ENCODE data around the gene PCDHGA1.
A peak's percentile ranks its signal among the peaks of the same experiment; 100 is the strongest.

PCDHGA1 gene

GRCh38 chr5:141490771-141491170 is 160.5 kb downstream of the PCDHGA1 start:
- DNase-seq (ENCODE audit: low read depth in 2 of 2) = no peak

DNA sequence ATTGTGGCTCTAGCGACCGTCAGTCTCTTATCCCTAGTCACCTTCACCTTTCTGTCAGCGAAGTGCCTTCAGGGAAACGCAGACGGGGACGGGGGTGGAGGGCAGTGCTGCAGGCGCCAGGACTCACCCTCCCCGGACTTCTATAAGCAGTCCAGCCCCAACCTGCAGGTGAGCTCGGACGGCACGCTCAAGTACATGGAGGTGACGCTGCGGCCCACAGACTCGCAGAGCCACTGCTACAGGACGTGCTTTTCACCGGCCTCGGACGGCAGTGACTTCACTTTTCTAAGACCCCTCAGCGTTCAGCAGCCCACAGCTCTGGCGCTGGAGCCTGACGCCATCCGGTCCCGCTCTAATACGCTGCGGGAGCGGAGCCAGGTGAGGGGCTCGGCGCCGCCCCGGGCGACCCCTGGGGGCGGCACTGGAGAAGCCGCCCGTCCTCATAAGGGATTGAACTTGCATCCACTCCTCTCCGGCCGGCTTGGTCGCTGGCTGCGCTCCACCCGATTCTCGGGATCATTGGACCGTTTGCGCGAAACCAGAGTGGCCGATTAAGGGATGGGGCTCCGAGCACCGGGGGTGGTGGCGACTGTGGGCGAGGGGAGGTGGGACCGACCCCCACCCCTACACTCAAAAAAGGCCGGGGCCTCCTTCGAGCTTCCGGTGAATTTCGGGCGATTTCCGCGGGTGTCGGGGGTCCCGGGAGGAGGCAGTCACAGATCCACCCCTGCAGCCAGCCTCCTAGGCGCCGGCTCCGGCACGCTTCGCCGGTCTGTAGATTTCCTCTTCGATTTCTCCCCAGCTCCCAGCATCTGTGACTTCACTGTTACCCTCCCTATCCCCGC is 161.2 kb downstream of the PCDHGA1 start:
- no peak for DNase-seq (ENCODE audit: low read depth in 2 of 2)

DNA sequence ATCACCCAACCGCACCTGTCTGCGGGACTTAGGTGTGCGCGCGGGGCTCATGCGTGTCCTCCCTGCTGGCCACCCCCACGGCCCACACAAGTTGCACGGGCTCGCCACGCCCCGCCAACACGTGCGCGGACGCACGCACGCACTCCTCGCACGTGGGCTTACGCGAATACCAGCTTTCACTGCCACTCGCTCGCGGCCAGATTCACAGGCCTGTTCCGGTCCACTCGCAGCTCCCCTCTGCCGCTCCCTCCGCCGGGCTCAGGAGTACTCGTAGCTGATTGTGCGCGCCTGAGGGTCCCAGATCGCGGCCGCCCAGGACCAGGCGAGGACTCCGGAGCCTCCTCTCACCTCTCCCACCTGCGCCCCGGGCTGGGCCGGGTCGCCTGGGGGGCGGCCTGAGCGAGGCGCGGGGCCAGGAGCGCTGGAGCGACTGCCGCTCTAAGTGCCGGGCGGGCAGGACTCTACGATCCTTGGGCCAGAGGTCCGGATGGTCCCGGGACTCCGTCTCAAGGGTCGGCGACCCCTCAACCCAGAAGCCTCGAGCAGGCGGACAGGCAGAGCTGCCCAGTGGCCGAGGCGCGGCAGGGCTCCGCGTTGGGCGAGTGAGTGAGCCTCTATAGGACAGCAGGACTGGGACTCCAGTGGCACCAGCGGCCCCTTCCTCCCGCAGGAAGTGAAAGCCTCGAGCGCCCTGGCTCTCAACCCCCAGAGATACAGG is 162.0 kb downstream of the PCDHGA1 start:
- no peak for DNase-seq (ENCODE audit: low read depth in 2 of 2)

DNA sequence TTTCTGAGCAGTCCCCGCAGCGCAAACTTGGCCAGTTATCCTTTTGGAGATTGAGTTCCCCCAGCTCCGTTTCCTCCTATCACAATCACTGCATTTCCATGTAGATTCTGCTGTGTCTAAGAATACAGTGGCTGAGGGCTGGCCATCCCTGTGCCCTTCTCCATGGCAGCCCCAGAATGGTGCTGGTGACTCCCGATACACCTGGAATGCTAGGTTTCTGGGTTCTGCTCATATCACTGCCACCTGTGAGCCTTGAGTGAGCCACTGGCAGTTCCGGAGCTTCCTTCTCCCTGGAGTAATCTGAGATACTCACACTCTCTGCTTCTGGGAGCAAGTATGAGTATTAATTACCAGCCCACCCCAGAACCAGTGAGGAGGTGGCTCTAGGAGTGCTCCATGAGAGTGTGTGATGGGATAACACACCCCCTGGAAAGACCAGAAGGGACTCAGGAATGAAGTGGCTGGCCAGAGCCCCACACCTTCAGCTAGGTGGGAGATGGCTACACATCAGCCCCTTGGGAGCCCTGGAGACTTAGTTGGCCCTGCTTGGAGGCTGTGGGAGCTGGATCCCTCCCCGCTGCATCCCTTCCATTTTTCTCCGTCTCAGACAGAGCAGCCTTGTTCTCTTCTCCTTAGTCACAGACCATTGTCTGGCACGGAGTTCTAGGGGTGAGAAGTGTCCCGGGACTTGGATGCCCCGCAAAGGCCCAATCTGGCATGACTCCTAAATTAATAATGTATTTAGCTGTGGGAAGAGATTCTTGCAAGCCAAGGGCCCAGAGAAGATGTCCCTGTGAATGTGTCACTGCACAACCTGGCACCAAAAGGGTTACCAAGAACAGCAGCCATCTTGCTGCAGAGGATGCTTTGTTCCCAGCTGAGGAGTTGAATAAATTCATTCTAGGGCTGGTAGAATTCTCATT is 163.4 kb downstream of the PCDHGA1 start:
- DNase-seq (ENCODE audit: low read depth in 2 of 2) = no peak

- no peak for DNase-seq (ENCODE audit: low read depth in 2 of 2)
Measured at GRCh38 chr5:141494761-141495452, 164.6 kb downstream of the PCDHGA1 start.

- DNase-seq (ENCODE audit: low read depth in 2 of 2) = no peak
Measured at GRCh38 chr5:141495453-141495811, 165.1 kb downstream of the PCDHGA1 start.

DNA sequence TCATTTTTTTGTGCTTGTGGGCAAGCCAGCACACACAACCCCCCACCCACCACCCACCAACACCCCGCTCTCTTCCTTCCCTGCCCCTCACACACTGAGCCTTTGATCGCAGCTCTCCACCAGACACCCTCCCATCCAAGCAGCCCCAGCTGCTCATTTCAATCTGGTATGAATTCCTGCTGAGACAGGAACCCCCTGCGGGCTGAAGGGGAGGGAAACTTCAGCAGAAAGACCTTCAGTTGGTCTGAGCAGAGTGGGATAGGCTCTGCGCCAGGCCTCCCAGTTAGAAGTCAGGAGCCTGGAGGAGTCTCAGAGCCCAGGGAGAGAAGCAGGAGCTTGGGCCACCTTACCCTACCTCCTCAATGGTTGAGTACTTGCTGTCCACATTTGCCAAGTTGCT is 165.7 kb downstream of the PCDHGA1 start:
- no peak for DNase-seq (ENCODE audit: low read depth in 2 of 2)

GRCh38 chr5:141501761-141502160 is 171.4 kb downstream of the PCDHGA1 start:
- DNase-seq (ENCODE audit: low read depth in 2 of 2) = no peak

- no peak for DNase-seq (ENCODE audit: low read depth in 2 of 2)
Measured at GRCh38 chr5:141503681-141504080, 173.4 kb downstream of the PCDHGA1 start.

DNA sequence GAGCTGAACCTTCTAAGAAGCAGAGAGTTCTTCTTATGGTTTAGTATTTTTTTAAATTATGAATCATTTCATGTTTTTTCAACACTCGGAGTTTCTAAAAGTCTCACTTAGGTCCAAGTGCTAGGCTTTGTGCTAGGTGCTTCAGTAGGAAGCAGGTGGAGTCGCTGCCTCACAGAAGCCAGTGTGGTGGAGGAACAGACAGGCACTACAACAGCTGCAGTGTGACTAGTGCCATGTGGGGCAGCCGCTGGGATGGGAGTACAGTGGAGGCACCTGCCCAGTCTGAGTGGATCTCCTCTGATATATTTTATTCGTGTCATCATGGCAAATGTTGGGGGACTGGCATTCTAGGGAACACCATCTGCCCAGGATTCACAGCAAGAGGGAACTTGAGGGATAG is 173.9 kb downstream of the PCDHGA1 start:
- no peak for DNase-seq (ENCODE audit: low read depth in 2 of 2)

DNA sequence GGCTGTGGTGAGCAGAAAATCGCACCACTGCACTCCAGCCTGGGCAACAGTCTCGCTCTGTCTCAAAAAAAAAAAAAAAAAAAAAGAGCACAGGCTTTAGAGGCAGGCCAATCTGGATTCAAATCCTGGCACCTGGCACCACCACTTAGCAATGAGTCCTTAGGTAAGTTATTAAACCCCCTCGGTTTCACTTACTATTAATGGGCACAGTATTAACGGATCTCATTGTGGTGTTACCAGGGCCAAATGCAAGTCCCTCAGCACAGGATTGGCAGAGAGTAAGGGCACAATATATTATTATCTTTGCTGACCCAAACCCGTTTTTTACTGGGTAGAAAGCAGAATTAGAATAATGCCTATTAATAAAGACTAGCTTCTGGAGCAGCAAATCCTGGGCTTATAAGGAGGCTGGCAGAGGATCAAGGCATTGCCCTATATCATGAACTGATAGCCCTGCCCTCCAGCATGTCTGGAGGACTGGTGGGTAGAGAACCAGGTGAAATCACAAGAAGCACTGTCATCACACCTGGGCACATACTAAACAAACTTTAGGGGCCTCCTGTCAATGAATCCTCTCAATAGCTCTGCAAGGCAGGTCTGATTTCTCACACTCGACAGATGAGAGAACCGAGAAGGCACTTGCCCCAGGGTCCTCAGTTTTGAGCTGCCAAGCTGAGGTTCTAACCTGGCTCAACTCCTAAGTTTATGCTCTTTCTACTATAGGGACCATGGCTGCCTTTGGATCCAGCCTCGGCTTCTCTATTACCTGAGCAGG is 176.3 kb downstream of the PCDHGA1 start:
- no peak for DNase-seq (ENCODE audit: low read depth in 2 of 2)

DNA sequence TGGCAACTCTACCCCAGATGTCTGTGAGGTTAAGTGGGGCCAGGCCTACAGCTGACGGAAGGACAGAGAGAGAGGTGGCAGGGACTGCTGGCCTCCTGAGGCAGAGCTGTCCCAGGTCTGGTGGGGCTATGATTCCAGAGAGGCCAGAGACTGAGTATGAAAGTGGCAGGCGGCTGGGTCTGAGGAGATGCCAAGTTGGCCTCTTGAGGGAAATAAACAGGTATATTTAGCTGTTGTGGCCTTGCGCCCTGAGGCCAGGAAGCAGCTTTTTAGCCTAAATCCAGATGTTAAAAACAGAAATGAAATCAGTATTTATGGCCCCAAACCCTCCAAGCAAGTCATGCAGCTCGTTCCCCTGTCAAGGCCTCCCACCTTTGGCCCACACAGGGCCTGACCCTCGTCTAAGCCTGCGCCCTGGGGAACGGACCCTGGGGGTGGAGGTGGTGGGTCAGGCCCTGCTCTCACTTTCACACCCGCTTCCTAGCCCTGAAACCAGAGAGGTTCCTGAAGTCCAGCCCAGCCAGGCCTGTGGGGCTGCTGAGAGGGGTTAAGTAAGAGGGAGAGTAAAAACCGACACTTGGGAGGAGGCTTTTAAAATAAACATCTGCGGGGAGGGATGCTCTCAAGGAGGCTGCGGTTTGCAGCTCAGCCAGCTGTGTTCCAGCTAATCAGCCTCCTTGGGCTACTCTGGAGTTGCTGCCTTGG is 177.2 kb downstream of the PCDHGA1 start:
- no peak for DNase-seq (ENCODE audit: low read depth in 2 of 2)

GRCh38 chr5:141508440-141508797 is 178.1 kb downstream of the PCDHGA1 start:
- no peak for DNase-seq (ENCODE audit: low read depth in 2 of 2)

DNA sequence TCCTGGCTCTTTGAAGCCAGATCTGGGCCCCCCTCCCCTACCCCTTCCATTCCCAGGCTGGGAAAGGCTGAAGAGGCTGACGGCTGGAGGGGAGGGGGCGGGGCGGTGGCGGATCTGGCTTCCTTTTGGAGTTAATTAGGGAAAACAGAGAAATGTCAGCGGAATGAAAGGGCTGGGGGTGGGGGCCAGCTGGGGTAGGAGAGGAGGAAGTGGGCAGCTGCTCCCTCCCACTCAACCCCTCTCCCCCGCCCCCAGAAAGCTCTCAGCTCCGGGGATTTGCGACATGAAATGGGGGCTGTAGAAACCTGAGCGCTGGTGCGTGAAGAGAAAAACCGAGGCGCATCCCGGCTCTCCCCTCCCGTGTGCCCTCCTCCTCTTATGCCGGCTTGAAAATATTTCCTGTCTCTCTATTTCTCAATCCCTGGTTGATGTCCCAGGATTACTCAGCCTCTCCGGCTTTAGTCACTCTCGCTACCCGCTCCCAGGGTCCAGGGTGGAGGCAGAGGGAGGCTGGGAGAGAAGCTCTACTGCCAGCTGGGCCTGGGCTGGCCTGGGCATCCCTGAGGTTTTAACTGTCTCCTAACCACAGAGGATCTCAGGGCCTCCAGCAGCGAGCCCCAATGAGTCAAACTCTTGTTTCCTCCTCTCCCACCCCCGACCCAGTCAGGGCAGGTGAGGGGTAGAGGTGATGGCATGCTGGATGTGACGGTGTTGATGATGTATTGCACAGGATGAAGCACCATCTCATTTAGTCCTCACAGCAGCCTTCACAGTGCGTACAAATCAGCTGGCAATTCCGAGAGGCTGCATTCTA is 178.7 kb downstream of the PCDHGA1 start:
- no peak for DNase-seq (ENCODE audit: low read depth in 2 of 2)

GRCh38 chr5:141510160-141510559 is 179.8 kb downstream of the PCDHGA1 start:
- no peak for DNase-seq (ENCODE audit: low read depth in 2 of 2)

- DNase-seq (ENCODE audit: low read depth in 2 of 2) = no peak
Measured at GRCh38 chr5:141510850-141511601, 180.7 kb downstream of the PCDHGA1 start.

DNA sequence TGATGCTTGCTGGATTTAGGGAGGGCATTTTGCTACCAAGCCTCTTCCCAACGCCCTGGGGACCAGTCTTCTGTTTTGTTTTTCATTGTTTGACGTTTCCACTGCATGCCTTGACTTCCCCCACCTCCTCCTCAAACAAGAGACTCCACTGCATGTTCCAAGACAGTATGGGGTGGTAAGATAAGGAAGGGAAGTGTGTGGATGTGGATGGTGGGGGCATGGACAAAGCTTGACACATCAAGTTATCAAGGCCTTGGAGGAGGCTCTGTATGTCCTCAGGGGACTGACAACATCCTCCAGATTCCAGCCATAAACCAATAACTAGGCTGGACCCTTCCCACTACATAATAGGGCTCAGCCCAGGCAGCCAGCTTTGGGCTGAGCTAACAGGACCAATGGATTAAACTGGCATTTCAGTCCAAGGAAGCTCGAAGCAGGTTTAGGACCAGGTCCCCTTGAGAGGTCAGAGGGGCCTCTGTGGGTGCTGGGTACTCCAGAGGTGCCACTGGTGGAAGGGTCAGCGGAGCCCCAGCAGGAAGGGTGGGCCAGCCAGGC is 181.5 kb downstream of the PCDHGA1 start:
- no peak for DNase-seq (ENCODE audit: low read depth in 2 of 2)

- peak; percentile 83 to 95 for DNase-seq (ENCODE audit: low read depth in 2 of 2)
Measured at GRCh38 chr5:141512390-141512910, 182.1 kb downstream of the PCDHGA1 start.
